Mesodermal cell (in vitro differentiated cells): ENCODE results near the gene CACNA2D1.

Experiments used
- H3K27ac ChIP-seq: 2 replicates; pipeline ENCODE4 v1.7.0; 2013; ENCODE audit warnings: mild to moderate bottlenecking, low read depth, low read length, moderate library complexity; ENCODE audit not compliant: severe bottlenecking
- H3K36me3 ChIP-seq: 2 replicates; pipeline ENCODE4 v1.7.1; 2013; ENCODE audit warnings: mild to moderate bottlenecking, low read length, moderate library complexity; ENCODE audit not compliant: control insufficient read depth, insufficient read depth
- H3K4me1 ChIP-seq: one replicate; pipeline ENCODE4 v1.7.1; 2013; ENCODE audit warnings: mild to moderate bottlenecking, low read length; ENCODE audit not compliant: insufficient read depth, control insufficient read depth, poor library complexity, severe bottlenecking
- H3K4me3 ChIP-seq: 2 replicates; pipeline ENCODE4 v1.7.0; 2013; ENCODE audit warnings: low read length, control low read depth, mild to moderate bottlenecking; ENCODE audit not compliant: insufficient read depth, poor library complexity, severe bottlenecking; ENCODE audit errors: extremely low read depth
- H3K9me3 ChIP-seq: 2 replicates; pipeline ENCODE4 v1.7.1; 2013; ENCODE audit warnings: mild to moderate bottlenecking, low read length, moderate library complexity; ENCODE audit not compliant: control insufficient read depth
- WGBS, 2 experiments: methylation state at CpG; one replicate each; pipeline ENCODE4 v1.1.5; 2013; ENCODE audit warnings: missing lambda C conversion rate in 2 of 2; ENCODE audit not compliant: insufficient coverage in 2 of 2; 5-methylcytosine and 5-hydroxymethylcytosine counted together

Gene CACNA2D1

DNA sequence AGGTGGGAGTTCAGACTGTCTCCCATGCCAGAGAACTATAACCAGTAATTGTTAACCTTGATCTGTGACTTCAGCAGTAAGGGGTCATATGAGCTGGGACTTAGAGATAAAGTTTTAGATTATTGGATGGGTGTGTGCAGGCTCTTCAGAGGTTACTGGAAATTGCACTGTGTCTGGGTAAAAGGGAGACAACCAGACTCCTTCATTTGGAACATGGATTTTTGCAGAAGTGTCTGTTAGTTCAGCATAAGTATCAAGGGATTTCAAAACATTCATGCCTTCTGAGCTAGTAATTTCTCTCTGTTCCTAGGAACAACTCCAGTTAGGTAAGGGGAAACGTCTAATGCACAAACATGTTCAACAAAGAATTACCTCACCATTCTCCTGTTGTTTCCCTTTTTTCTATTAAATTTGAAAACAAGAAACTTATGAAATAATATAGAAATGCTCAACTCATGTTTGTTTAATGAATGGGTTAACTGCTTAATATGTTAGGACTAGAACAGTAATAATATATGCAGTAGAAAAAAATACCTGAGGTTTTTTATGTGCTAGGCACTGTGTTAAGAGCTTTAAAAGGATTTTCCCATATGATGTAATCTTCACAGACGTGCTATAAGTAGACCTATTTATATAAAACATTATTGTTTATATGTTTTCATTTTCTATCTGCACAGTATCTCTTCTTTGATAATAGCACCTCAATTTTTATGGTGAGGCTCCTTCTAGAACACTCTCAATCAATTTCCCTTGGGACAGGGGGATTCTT is 233.0 kb downstream of the CACNA2D1 start:
- no CpG with 5 or more reads among the region's 2 CpGs for WGBS, 2 experiments
- H3K27ac ChIP-seq = no peak overlapping the region

DNA sequence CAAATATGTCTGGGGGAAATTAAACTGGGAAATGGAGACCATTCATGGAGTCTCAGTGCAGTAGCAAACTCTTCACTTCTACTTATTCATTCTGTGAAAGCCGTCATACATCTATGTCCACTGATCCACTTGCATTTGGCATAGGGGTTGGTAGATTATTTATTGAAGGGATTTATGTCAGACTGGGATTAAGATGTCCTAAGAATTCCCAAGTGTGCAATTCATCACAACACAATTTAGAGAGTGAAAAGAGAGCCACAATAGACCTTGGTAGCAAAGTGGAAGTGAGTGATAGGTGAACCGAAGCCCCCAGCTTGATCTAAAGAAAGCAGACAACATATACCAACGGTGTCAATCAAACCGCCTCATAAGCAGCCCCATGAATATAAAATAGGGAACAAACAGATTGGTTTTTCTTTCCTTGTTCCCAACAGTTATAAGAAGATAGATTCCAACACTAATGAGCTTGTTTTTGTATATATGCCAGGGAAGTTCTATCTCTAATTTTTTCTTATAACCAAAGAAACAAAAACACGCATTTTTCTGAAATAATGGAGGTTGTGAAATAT is 234.3 kb downstream of the CACNA2D1 start:
- no CpG with 5 or more reads among the region's 5 CpGs for WGBS, 2 experiments
- H3K36me3 ChIP-seq = peaks cover 6% of the 10 kb centered on the region
- H3K27ac ChIP-seq = no peak overlapping the region
- no peak overlapping the region for H3K4me3 ChIP-seq
- H3K4me1 ChIP-seq = no peaks in the 10 kb centered on the region
- H3K9me3 ChIP-seq = peaks cover 7% of the 10 kb centered on the region

More for the DNA sequence above, 233.0 kb downstream of the CACNA2D1 start:
- Histone ChIP-seq H3K36me3 (peaks cover 7% of the 10 kb centered on the region), H3K4me1 (no peaks in the 10 kb centered on the region), H3K9me3 (peaks cover 8% of the 10 kb centered on the region), H3K4me3 (no peak overlapping the region)

DNA sequence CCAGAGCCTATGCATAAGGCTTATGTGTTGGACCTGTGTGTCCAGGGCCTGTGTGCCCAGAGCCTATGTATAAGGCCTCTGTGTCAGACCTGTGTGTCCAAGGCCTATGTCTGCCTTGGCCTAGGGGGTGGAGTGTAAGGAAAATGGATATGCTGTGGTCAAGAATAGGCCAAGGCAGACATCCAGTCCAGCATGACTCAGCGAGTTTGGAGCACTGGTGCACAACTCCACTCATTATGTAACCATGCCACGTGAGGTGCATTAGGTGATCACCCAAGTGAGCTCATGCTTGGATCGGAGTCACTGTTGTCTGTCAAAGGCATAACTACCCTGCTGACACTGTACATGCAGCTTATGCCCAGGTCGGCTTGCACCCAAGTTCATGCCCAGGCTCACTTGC is 238.9 kb downstream of the CACNA2D1 start:
- Histone ChIP-seq H3K36me3 (no peaks in the 10 kb centered on the region), H3K27ac (no peak overlapping the region)
- 94 to 97% methylated on average over 4 of the region's 4 CpGs for WGBS, 2 experiments

DNA sequence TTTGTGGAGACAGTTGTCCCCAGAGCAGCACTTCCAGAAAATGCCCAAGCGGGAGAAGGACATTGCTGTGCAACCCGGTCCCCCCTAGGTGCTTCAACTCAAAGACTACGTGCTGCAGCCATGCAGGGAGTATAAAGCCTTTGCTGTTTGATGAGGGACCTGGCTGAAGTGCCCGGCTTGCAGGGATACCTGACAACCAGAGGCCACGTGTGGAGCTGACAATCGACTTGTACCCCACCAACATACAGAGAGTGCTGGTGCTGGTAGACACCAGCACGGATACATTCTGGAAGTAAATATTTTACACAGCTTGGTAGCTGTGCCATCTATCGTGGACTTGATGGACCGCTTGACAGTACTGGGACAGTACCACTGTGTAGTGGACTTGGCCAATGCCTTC is 240.6 kb downstream of the CACNA2D1 start:
- Histone ChIP-seq H3K27ac (no peak overlapping the region), H3K36me3 (no peaks in the 10 kb centered on the region), H3K9me3 (no peaks in the 10 kb centered on the region), H3K4me1 (no peaks in the 10 kb centered on the region), H3K4me3 (no peak overlapping the region)
- WGBS, 2 experiments = 94% methylated on average over 7 to 9 of the region's 9 CpGs

More for the DNA sequence above, 238.9 kb downstream of the CACNA2D1 start:
- Histone ChIP-seq H3K4me3 (no peak overlapping the region), H3K4me1 (no peaks in the 10 kb centered on the region), H3K9me3 (no peaks in the 10 kb centered on the region)

DNA sequence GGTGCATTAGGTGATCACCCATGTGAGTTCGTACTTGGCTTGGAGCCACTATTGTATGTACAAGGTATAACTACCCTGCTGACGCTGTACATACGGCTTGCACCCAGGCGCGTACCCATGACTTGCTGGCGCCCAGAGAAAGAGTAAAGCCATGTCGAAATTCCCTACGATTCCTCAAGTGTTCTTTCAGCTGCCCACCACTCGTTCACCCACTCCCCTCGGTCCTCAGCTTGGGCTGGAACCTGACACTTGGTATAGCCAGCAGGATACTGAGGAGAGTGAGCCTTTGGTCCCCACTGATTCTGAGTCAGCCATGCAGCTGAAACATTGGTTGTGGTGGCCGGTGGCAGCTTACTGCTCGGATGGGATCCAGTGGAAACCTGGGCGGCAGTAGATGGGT is 241.5 kb downstream of the CACNA2D1 start:
- Histone ChIP-seq H3K4me1 (no peaks in the 10 kb centered on the region), H3K4me3 (no peak overlapping the region), H3K36me3 (no peaks in the 10 kb centered on the region), H3K9me3 (no peaks in the 10 kb centered on the region), H3K27ac (no peak overlapping the region)
- 98 to 100% methylated on average over 9 to 13 of the region's 13 CpGs for WGBS, 2 experiments

DNA sequence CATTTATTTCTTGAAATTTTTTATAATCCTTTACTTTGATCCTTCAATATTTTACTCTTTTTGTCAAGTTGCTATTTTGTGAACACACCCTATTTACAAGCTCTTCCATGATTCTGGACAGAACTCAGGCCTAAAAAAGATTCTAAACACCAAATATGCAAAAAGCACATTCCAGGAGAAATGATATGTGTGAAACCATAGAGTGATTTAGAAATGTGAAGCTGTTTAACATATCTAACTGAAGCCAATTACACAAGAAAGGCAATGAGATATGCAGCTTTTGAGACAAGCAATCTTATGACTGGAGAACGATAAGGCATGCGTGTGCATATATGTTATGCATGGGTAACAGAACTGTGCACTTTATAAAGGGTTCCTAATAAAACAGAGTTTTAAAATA is 243.0 kb downstream of the CACNA2D1 start:
- no CpG with 5 or more reads among the region's 2 CpGs for WGBS, 2 experiments
- H3K9me3 ChIP-seq = no peaks in the 10 kb centered on the region
- H3K36me3 ChIP-seq = no peaks in the 10 kb centered on the region
- no peak overlapping the region for H3K27ac ChIP-seq
- no peaks in the 10 kb centered on the region for H3K4me1 ChIP-seq
- H3K4me3 ChIP-seq = no peak overlapping the region

DNA sequence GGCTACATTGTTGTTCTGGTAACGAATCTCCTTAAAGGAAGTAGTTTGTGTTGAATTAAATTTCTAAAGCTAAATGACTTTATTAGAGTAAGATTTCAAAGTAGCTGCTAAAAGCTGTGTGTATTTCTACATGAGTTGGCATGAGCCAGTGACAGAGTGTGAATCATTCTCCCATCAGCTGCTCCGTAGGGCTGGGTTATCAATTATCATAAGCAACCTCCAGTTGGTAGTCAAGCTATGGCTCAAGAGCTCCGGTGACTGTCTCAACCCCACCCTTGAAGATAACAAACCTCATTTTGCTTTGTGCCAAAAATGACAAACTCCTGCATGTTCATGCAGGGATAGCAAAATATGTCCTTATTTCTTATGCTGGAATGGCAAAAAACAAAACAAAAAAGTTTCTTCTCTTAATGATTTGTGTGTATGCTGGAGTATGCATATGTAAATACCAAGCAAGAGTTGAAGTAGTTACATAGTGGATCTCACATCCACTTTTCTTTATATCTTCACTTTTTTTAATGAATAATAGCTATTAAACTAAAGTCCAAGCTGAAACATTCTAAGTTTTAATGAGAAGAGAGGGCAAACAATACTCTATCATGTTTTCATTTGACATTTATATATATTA is 249.4 kb downstream of the CACNA2D1 start:
- H3K36me3 ChIP-seq = no peaks in the 10 kb centered on the region
- H3K9me3 ChIP-seq = no peaks in the 10 kb centered on the region
- WGBS, 2 experiments = 81 to 87% methylated on average over 2 of the region's 3 CpGs
- H3K27ac ChIP-seq = no peak overlapping the region
- no peak overlapping the region for H3K4me3 ChIP-seq
- no peaks in the 10 kb centered on the region for H3K4me1 ChIP-seq

DNA sequence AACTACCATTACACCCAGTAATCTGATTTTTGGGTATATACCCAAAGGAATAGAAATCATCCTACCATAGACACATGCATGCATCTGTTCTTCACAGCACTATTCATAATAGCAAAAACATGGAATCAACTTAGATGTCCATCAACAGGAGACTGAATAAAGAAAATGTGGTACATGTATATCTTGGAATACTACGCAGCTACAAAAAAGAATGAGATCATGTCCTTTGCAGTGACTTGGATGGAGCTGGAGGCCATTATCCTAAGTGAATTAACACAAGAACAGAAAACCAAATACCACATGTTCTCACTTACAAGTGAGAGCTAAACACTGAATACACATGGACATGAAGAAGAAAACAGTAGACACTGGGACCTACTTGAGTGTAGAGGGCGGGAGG is 254.9 kb downstream of the CACNA2D1 start:
- Histone ChIP-seq H3K4me1 (no peaks in the 10 kb centered on the region), H3K9me3 (no peaks in the 10 kb centered on the region), H3K27ac (no peak overlapping the region), H3K4me3 (no peak overlapping the region), H3K36me3 (no peaks in the 10 kb centered on the region)
- 80% methylated on average over 1 of the region's 2 CpGs; no CpG with 5 or more reads in 1 of the 2 experiments for WGBS, 2 experiments

DNA sequence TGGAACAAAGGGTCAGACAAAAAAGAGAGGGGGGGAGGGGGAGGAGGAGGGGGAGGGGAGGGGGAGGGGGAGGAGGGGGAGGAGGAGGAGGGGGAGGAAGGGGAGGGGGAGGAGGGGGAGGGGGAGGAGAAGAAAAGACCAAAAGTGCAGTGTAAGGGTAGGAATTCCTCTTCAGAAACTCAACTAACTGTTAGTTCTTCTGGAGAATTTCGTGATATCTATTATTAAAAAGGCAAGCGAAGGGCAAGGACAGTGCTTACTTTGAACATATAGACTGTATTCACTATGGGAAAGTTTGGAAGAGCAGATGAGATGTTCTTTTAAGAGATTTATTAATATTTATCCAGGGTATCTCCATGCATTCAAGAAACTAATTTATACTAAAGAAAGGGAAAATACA is 258.1 kb downstream of the CACNA2D1 start:
- H3K36me3 ChIP-seq = no peaks in the 10 kb centered on the region
- H3K9me3 ChIP-seq = no peaks in the 10 kb centered on the region
- no peak overlapping the region for H3K4me3 ChIP-seq
- WGBS, 2 experiments = 83% methylated on average over 1 of the region's 2 CpGs; no CpG with 5 or more reads in 1 of the 2 experiments
- no peak overlapping the region for H3K27ac ChIP-seq
- H3K4me1 ChIP-seq = no peaks in the 10 kb centered on the region

DNA sequence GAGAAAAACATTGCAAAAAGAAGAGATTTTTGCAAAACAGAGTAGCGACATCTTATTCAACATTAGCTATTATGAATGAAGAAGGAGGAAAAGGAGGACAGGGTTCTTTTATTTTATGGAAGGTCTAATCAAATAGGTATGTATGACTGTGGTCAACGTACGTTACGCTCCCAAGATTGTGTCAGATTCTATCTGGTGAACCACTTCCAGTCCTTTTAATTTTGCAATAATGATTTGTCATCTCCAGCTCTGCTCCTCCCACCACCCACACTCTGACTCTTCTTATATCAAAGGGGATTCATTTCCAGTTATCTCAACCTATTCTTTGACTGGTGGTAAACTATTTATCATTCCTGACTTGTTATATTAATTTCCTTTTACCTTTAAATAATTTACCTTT is 259.9 kb downstream of the CACNA2D1 start:
- WGBS, 2 experiments = 90 to 100% methylated on average over 2 to 3 of the region's 4 CpGs
- no peaks in the 10 kb centered on the region for H3K4me1 ChIP-seq
- H3K4me3 ChIP-seq = no peak overlapping the region
- no peak overlapping the region for H3K27ac ChIP-seq
- no peaks in the 10 kb centered on the region for H3K9me3 ChIP-seq
- H3K36me3 ChIP-seq = no peaks in the 10 kb centered on the region

DNA sequence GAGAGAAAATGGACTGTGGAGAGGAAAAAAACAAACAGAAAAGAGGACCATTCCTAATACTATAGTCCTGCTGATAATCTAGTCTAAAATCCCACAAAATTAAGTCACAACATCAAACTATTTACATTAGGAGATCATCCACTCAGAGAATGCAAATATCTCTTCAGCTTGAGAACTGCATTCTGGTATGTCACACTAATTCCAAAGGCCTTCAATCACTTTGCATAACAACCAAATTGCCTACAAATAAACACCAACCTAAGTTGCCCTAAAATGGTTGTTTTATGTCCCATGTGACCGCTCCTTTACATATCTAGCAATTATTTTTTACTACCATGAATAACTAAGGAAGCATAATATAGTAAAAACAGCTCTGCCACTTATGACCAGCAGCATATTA is 264.3 kb downstream of the CACNA2D1 start:
- H3K4me1 ChIP-seq = no peaks in the 10 kb centered on the region
- no peak overlapping the region for H3K4me3 ChIP-seq
- no peaks in the 10 kb centered on the region for H3K36me3 ChIP-seq
- no CpG with 5 or more reads among the region's 1 CpG for WGBS, 2 experiments
- H3K27ac ChIP-seq = no peak overlapping the region
- no peaks in the 10 kb centered on the region for H3K9me3 ChIP-seq
